K562 (cell line): ENCODE data around the gene HSPA6. TPM values are rescaled to one million over a fixed set of nuclear protein-coding genes. Genes with fewer than 3 reads are reported as not detected.
A peak's percentile ranks its signal among the peaks of the same experiment; 100 is the strongest.

Experiments used
- BRD9 ChIP-seq: fragments of 450-650 bp; IDR thresholded peaks from 2 replicates; pipeline ENCODE4 v1.6.1; 2018; ENCODE audit warnings: low read depth; ENCODE audit not compliant: partially characterized antibody
- CBFA2T2 ChIP-seq: fragments of 450-650 bp; conservative IDR thresholded peaks from 2 replicates; pipeline ENCODE4 v1.6.1; 2017; ENCODE audit warnings: mild to moderate bottlenecking
- CEBPG ChIP-seq, 3 experiments: fragments of 200-800 bp in 1 of 3; sonication (Bioruptor generic) in 1 of 3; sonication (generic) in 1 of 3; formaldehyde crosslinking in 1 of 3; IDR thresholded peaks in 2 of 3; conservative IDR thresholded peaks in 1 of 3; 2 replicates each; pipeline versions ENCODE4 v1.6.1 to v1.8.0; 2016 to 2022; ENCODE audit warnings: missing compliant biosample characterization in 2 of 3, missing genetic modification characterization in 2 of 3, mild to moderate bottlenecking in 1 of 3, missing genetic modification reagents in 1 of 3
- CHD4 ChIP-seq: fragments of 200-600 bp; sonication (generic); IDR thresholded peaks from 3 replicates; pipeline ENCODE4 v1.6.1; 2012; ENCODE audit warnings: low read depth, mild to moderate bottlenecking, mixed read lengths, low read length, inconsistent platforms; ENCODE audit not compliant: insufficient read depth, insufficient replicate concordance, poor library complexity, severe bottlenecking
- ETV5 ChIP-seq: sonication (generic); formaldehyde crosslinking; IDR thresholded peaks from 2 replicates; pipeline ENCODE4 v1.4.0; 2020; ENCODE audit warnings: low read depth, mild to moderate bottlenecking, missing genetic modification reagents
- MLLT1 ChIP-seq, 2 experiments: fragments of 450-650 bp; IDR thresholded peaks; 2 replicates each; pipeline ENCODE4 v1.6.1; 2016
- REST ChIP-seq, 2 experiments: fragments of 450-650 bp; formaldehyde crosslinking in 1 of 2; IDR thresholded peaks; 2 replicates each; pipeline versions ENCODE4 v1.4.0 to v1.6.1; 2014 to 2020; ENCODE audit warnings: mild to moderate bottlenecking in 2 of 2, borderline replicate concordance in 1 of 2, low read depth in 1 of 2
- TAF9B ChIP-seq: fragments of 450-650 bp; IDR thresholded peaks from 2 replicates; pipeline ENCODE4 v1.6.1; 2018; ENCODE audit warnings: mild to moderate bottlenecking; ENCODE audit not compliant: partially characterized antibody
- TOE1 ChIP-seq, 2 experiments: fragments of 450-650 bp in 1 of 2; sonication (generic) in 1 of 2; formaldehyde crosslinking in 1 of 2; IDR thresholded peaks; 2 replicates each; pipeline versions ENCODE4 v1.7.1 to v1.8.0; 2016 to 2022; ENCODE audit warnings: borderline replicate concordance in 2 of 2, mild to moderate bottlenecking in 2 of 2, antibody characterized with exemption in 1 of 2, inconsistent platforms in 1 of 2, low read depth in 1 of 2, missing genetic modification reagents in 1 of 2, moderate library complexity in 1 of 2
- VEZF1 ChIP-seq: fragments of 200-800 bp; sonication (Bioruptor generic); IDR thresholded peaks from 2 replicates; pipeline ENCODE4 v1.6.1; 2017; ENCODE audit warnings: missing genetic modification characterization, missing compliant biosample characterization
- ZNF24 ChIP-seq: fragments of 450-650 bp; IDR thresholded peaks from 2 replicates; pipeline ENCODE4 v1.6.1; 2016
- polyA plus RNA-seq, 8 experiments: library from polyadenylated mRNA; depleted of rRNA in 4 of 8; stranded (reverse) in 5 of 8; unstranded in 3 of 8; fragments of >200 nt; fragmentation: Nextera tagmentation in 2 of 8; fragmentation: Illumina TruSeq in 1 of 8; extraction: Ambion mirVana in 2 of 8; extraction: Trizol in 1 of 8; gene quantifications; 2 replicates each; pipeline versions ENCODE4 v1.2.1 to v1.2.3, GENCODE V29; 2011 to 2014; ENCODE audit warnings: inconsistent platforms in 1 of 8, missing spikeins in 1 of 8
- total RNA-seq, 7 experiments: library from RNA; depleted of rRNA in 6 of 7; stranded (reverse); fragments of >200 nt in 6 of 7; fragmentation: Illumina TruSeq in 2 of 7; extraction: Trizol in 2 of 7; gene quantifications; 2 replicates each; pipeline versions ENCODE4 v1.2.1 to v1.2.3, GENCODE V29; 2011 to 2021; ENCODE audit warnings: low replicate concordance in 1 of 7

Gene HSPA6
- total and polyA plus RNA-seq, 9 of the 15 experiments (the other 6 are each of a cell fraction or from before 2014, with no cell fraction given) = 0.15 to 10.0 (median 2.4) TPM

- TF ChIP-seq REST (IDR thresholded peaks at IDR 0.05; ENCODE audit: borderline replicate concordance) (peak; percentile 27; the same call in 1 of the 2 replicates), REST (CRISPR knock-in tag; IDR thresholded peaks at IDR 0.05; ENCODE audit: low read depth) (no peak), MLLT1 (IDR thresholded peaks at IDR 0.05) (peak in 1 of 2 experiments; percentile 57; a peak in 1 of 4 replicates), VEZF1 (CRISPR knock-in tag) (peak; percentile 33), TAF9B (peak; percentile 31), ZNF24 (no peak), CHD4 (no peak), TOE1 (IDR thresholded peaks at IDR 0.05; ENCODE audit: borderline replicate concordance) (no peak), TOE1 (CRISPR knock-in tag; IDR thresholded peaks at IDR 0.05; ENCODE audit: borderline replicate concordance, low read depth) (no peak), CBFA2T2 (peak; percentile 55), ETV5 (CRISPR knock-in tag) (peak; percentile 86), BRD9 (peak; percentile 76), CEBPG (CRISPR knock-in tag; IDR thresholded peaks at IDR 0.05) (no peak), CEBPG (tag; conservative IDR thresholded peaks at IDR 0.05 in 1 of 2, IDR thresholded peaks at IDR 0.05 in 1 of 2) (peak in 1 of 2 experiments; percentile 69; a peak in 2 of 4 replicates)
Measured at GRCh38 chr1:161502641-161503393, 21.5 kb upstream of the HSPA6 start (continued).
